NCI-H146 (cell line): ENCODE results near the gene MAP2K5.
A peak's percentile ranks its signal among the peaks of the same experiment; 100 is the strongest.

Experiments used
- DNase-seq: peaks from one replicate; lab custom pipeline; 2025; lab: John Stamatoyannopoulos, UW

Gene MAP2K5

GRCh38 chr15:67521783-67522568 lies 20.5 kb upstream of the MAP2K5 start:
- DNase-seq = no peak

- DNase-seq = no peak
These were observed 19.2 kb upstream of the MAP2K5 start for GRCh38 chr15:67523330-67523729.

DNA sequence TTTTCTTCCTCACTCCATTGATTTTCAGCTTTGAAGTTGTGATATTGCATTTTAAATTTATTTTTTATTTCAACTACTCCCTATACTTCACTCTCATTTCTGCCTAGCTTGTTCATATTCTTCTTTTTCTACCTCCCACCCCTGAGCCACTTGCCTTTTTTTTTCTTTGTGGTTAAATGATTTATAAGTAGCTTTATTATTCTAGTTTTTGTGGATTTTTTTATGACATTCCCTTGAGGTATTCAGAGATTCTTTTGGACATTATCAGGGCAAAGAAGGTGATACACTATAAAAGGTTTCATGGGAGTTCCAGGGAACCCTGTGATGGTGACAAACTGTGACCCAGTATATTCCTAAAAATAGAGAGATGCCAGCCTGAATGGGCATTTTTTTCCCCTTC lies 18.3 kb upstream of the MAP2K5 start:
- no peak for DNase-seq

GRCh38 chr15:67528513-67528912 lies 14.0 kb upstream of the MAP2K5 start:
- no peak for DNase-seq

GRCh38 chr15:67531379-67531914 lies 11.1 kb upstream of the MAP2K5 start:
- DNase-seq = no peak

DNA sequence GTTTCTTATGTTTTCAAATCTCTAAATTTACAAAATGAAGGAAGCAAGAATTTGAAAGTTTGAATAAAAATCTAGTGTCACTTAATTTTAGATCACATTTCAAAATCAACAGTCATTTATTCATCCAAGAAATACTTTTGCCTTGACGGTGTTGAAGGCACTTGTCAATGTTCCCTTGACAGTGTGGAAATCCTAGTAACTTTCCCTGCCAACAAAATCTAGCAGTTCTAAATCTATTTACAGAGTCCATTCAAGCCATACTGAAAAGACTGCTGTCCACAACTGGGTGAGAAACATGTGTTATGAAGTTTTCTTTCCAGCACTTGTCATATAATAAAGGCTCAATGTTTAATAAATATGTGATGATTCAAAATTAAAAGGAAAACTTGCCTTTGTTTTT lies 8.6 kb upstream of the MAP2K5 start:
- no peak for DNase-seq

DNA sequence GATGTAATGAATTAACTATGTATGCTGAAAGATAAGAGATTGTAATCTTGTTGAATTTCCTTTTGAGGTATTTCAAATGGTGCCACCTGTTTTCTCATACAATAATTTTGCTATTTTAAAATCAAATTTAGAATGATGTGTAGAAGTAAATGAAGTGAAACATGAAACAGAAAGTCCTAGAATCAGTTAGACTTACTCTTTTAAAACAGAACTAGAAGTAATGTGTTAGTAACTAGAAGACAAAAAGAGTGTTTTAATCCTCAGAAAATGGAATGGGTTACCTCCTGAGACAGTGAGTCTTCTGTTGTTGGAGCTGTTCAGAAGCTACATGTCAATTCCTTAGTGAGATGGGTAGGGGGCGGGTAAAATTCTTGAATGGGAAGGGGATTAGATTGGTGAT lies 8.1 kb upstream of the MAP2K5 start:
- no peak for DNase-seq

DNA sequence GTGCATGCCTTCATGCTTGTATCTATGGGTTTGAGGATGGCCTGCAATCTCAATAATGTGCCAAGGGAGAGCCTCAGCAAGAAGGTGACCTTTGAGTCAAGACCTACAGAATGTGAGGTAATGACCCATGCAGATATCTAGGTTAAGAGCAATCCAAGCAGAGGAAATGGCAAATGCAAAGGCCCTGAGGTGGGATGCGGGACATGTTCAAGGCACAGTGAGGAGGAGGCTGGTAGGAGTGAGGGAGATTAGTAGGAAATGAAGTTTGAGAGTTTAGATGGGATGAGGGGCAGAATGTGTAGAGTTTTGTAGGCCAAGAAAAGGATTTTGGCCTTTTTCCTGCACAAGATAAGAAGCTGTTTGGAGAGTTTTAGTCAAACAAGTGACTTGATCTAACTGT lies 4.7 kb upstream of the MAP2K5 start:
- DNase-seq = no peak

DNA sequence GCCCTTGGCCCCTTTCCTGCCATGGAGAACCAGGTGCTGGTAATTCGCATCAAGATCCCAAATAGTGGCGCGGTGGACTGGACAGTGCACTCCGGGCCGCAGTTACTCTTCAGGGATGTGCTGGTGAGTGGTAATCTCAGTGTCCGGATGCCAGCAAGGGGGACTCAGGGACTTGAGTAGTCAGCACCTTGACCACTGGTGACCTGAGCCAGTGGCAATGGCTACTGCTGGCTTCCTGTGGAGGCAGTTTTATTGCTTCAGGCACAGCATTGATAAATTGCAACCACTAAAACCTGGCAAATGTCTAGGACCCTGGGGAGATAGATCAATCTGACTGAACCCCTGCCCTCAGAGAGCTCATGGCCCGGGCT lies 830 bp downstream of the MAP2K5 start:
- peak; percentile 15 for DNase-seq

DNA sequence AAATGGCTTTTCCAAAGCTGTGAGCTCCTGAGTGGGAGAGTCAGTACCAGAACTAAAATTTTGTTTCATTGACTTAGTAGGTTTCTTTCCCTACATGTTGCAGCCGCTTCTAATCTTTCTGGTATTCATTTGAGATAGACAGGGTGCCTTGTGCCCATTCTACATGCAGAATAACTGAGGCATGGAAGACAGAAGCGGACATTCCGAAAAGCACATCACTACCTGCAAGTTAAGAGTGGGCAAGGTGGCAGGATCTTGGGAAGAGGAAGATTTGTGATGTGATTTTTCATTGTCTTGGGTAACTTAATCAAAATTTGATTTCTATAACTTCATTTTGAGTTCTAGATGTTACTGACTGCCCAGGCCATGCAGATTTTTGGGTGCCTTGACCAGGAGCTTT lies 2.0 kb downstream of the MAP2K5 start:
- DNase-seq = no peak

DNA sequence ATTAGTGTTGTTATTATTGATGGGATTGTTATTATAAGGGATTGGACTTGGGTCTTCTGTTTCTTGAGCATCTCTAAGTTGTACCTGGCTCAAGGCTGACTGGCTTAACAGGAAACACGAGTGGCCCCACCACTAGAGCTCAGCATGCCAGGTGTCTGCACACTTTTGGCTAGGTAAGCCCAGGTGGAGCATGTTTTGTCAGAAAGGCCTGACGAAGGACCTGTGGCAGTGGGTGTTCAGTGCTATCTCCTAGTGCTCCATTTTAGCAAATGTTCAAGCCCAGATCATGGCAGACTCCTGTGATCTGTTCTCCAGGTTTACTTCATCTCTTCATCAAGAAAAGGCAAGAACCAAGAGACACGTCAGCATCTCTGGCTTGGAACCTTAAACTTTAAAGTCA lies 3.4 kb downstream of the MAP2K5 start:
- DNase-seq = no peak

- no peak for DNase-seq
These were observed 4.6 kb downstream of the MAP2K5 start for GRCh38 chr15:67547064-67547463.

GRCh38 chr15:67547836-67548235 lies 5.3 kb downstream of the MAP2K5 start:
- DNase-seq = no peak

DNA sequence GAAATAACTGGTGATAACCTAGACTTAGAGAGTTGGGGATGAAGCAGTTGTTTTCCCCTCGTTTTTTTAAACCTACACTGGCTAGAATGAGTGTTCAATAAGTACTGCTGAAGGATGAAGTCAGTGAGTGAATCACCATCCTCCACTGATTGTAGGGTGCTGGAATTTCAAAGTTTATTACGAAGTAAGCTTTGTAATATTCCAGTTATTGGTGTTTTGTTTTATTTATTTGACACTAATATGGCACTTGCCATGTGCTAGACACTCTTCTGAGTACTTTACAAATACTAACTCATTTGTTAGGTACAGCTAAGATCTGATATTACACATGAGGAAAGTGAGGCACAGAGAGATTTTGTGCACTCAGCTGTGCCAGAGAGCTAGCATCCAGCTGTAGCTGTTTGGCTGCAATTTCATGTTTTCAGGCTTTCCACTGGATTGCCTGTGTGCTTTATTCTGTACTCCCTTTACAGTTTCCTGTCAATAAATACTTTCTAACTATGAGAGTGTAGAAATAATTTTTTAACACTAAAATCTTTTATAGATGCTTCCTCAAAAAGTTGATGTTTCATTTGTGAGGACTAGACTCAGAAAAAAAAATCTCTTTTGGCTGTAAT lies 5.8 kb downstream of the MAP2K5 start:
- no peak for DNase-seq

DNA sequence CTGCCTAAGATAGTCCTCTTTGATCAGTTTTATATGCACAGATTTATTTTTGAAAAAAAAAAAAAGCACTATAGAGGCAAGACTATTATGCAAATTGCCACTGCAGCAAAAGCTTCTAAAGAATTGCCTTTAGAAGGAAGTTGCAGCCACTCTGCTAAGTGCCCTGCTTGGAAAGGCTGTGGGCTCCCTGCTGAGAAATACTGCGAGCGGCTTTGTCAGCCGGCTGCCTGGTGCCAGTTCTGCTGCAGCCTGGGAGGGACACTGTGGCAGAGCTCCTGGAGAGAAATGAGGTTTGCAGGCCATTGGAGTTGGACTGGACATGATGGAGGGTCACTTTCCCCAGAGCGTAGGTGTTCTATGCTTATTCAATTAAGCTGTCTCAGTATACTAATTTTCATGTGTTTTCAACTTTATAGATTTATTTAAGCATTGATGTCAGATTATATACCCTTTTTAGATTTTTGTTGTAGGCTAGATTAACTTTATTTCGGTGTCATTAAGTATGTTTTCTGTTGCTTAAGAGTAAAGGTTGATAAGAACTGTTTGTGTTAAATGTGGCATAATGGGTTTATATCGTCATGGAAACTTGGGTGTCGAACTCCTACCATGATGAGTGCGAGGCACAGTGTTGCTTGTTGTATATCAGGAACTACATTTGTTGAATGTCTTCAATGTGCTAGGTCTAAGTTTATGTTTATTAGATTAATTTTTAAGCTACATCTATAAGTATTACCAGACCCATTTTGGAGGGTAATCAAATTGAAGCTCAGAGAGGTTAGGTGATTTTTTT lies 6.6 kb downstream of the MAP2K5 start:
- DNase-seq = peak; percentile 73

DNA sequence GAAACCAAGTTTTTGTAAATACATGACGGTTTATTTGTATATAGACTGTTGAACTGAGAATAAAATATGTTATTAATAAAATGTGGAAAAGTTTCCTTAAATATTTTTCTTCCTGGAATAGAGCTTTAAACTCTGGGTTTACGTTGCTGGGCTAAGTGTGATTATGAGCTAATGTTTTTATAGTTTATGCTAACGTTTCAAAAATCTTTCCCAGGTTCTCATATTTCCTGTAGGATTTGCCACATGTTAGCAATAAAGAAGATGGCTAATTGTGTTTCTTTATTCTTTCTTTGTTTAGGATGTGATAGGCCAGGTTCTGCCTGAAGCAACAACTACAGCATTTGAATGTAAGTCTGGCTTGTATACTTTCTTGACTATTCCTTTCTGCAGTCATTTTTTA lies 7.2 kb downstream of the MAP2K5 start:
- DNase-seq = no peak

- no peak for DNase-seq
These were observed 8.0 kb downstream of the MAP2K5 start for GRCh38 chr15:67550522-67550921.

DNA sequence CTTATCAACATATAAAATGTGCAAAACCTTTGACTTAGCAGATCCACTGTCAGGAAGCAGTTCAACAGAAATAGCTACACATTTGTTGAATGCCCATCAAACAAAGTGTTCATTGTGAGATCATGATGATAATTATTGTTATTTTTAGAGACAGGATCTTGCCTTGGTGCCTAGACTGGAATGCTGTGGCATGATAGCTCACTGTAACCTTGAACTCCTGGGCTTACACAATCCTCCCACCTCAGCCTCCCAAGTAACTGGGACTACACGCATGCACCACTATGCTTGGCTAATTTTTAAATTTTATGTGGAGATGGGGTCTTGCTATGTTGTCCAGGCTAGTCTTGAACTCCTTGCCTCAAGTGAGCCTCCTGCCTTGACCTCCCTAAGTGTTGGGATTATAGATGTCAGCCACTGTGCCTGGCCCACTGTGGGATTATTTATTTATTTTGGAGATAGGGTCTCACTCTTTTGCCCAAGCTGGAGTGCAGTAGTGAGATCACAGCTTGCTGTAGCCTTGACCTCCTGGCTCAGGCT lies 8.8 kb downstream of the MAP2K5 start:
- DNase-seq = no peak

DNA sequence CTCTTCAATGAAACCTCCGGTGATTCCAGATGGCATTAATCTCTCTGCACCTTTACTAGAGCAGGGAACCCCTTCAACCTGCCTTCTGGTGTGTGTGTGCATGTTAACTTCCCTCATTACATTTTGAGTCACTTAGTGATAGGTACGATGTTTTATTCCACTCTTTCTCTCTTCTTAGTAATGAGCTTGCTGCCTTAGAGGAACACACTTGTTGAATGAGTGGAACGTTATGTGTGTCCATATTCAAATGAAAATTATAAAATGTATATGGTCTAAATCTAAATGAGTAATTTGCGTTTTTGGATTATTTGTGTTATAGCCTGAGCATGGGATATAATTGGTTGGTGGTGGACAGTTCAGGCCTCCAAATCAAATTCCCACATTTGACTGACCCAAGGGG lies 12.1 kb downstream of the MAP2K5 start:
- DNase-seq = no peak

- no peak for DNase-seq
These were observed 14.6 kb downstream of the MAP2K5 start for GRCh38 chr15:67556976-67557570.

DNA sequence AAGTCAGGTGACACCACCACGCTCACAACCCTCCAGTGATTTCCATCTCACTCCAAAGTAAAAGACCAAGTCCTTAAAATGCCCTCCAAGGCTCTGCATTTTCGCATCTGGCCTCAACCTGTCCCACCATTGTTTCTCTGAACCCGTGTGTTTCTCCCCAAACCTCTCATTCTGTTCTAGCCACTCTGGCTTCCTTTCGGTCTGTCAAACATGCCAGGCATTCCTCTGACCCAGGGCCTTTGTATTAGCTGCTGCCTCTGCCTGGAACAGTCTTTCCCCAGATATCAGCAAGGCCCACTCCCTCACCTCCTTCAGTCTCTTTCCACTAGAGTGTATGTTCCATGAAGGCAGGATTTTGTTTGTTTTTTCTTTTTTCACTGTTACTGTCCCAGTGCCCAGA lies 16.0 kb downstream of the MAP2K5 start:
- DNase-seq = no peak

GRCh38 chr15:67559158-67559557 lies 16.7 kb downstream of the MAP2K5 start:
- DNase-seq = no peak
